ENCODE measurements around the gene KIAA2012. TPM values are rescaled to one million over a fixed set of nuclear protein-coding genes. Genes with fewer than 3 reads are reported as not detected.

The KIAA2012 gene
- total and polyA plus RNA-seq, 2 donors (not counting 1 experiment from before 2014, with no cell fraction given) = not detected

DNA sequence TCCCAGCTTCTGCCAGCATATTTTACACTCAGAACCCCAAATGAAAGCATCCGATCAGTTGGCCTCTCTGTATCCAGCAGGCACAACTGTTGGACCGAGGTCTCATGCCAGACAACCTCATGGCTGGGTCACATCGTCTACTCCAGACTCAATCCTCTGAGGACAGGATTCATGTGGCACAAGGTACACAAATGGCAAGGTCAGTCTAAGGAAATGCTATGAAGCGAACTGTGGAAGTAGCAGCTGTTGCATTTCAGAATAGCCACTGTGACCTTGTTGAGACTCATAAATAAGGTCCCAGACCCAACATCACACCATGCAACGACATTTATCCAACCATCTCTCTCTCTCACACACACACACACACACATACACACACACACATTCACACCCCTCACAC is 46.5 kb upstream of the KIAA2012 start:
- Histone ChIP-seq H3K4me2 (replicated peaks; ENCODE audit: low read depth, low read length, poor library complexity, severe bottlenecking) (no peak overlapping the region), H3K27me3 (replicated peaks in 1 of 4; ENCODE audit: control extremely low read depth in 1 of 4, control insufficient read depth in 3 of 4, insufficient read depth in 4 of 4, low read length in 3 of 4) (no peaks in the 10 kb centered on the region), H3K36me3 (replicated peaks in 1 of 2; ENCODE audit: control extremely low read depth in 1 of 2, control insufficient read depth in 1 of 2, extremely low read depth in 1 of 2, insufficient read depth in 2 of 2, low read length in 1 of 2) (no peaks in the 10 kb centered on the region), H3K4me1 (ENCODE audit: control insufficient read depth in 2 of 2, insufficient read depth in 2 of 2, low read length in 2 of 2) (no peaks in the 10 kb centered on the region), H3K27ac (ENCODE audit: low read length in 2 of 2) (no peak overlapping the region), H2AFZ (ENCODE audit: insufficient read depth, low read depth, low read length, poor library complexity, severe bottlenecking) (no peak overlapping the region), H3K9ac (ENCODE audit: low read length) (no peak overlapping the region), H3K79me2 (ENCODE audit: control insufficient read depth, insufficient read depth, low read length) (no peaks in the 10 kb centered on the region), H4K20me1 (ENCODE audit: control insufficient read depth, insufficient read depth, low read length, poor library complexity, severe bottlenecking) (no peaks in the 10 kb centered on the region), H3K9me3 (ENCODE audit: control extremely low read depth in 1 of 3, control insufficient read depth in 2 of 3, insufficient read depth in 1 of 3, low read length in 2 of 3) (no peaks in the 10 kb centered on the region), H3K4me3 (ENCODE audit: control extremely low read depth in 1 of 5, extremely low read depth in 1 of 5, insufficient read depth in 1 of 5, low read depth in 2 of 5, low read length in 4 of 5) (no peak overlapping the region)
- Mint-ChIP-seq H3K4me3 (no peak overlapping the region), H3K27ac (no peak overlapping the region), H3K9me3 (ENCODE audit: insufficient read depth) (no peaks in the 10 kb centered on the region), H3K27me3 (peaks cover 46% of the 10 kb centered on the region), H3K4me1 (no peaks in the 10 kb centered on the region)
- DNase-seq (no peak), ATAC-seq (ENCODE audit: low read depth) (no peak)
- intact Hi-C loops (cut with micrococcal nuclease) = no loop called here
- no peak for TF ChIP-seq EZH2 (IDR thresholded peaks at IDR 0.05; ENCODE audit: borderline replicate concordance, insufficient read depth, low read depth, low read length, poor library complexity, severe bottlenecking)
- TF ChIP-seq, protein P1, sequence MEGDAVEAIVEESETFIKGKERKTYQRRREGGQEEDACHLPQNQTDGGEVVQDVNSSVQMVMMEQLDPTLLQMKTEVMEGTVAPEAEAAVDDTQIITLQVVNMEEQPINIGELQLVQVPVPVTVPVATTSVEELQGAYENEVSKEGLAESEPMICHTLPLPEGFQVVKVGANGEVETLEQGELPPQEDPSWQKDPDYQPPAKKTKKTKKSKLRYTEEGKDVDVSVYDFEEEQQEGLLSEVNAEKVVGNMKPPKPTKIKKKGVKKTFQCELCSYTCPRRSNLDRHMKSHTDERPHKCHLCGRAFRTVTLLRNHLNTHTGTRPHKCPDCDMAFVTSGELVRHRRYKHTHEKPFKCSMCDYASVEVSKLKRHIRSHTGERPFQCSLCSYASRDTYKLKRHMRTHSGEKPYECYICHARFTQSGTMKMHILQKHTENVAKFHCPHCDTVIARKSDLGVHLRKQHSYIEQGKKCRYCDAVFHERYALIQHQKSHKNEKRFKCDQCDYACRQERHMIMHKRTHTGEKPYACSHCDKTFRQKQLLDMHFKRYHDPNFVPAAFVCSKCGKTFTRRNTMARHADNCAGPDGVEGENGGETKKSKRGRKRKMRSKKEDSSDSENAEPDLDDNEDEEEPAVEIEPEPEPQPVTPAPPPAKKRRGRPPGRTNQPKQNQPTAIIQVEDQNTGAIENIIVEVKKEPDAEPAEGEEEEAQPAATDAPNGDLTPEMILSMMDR (IDR thresholded peaks at IDR 0.05) = no peak
- 90% methylated on average over 5 of the region's 5 CpGs for WGBS (ENCODE audit: insufficient coverage)
- ChIA-PET CTCF (no interaction called here), POLR2A (no interaction called here)

DNA sequence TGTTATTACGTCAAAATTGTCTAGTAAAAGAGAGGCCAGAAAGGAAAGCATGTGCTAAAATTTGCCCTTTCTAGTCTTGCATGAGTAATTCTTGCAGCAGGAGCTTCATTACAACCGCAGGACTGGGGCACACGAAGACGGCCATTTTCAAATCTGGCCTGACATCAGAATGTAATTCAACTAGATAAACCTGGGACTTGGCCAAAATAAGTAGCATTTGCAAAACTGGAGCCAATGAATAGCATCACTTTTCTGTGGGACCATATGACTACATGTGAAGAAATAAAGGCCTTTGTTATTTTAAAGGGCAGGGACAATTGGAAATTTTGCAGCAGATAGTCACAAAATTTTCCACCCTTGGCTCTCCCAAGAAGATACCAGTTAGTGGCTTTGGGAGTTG is 42.4 kb upstream of the KIAA2012 start:
- no peak for ATAC-seq (ENCODE audit: low read depth)
- Histone ChIP-seq H3K79me2 (ENCODE audit: control insufficient read depth, insufficient read depth, low read length) (no peaks in the 10 kb centered on the region), H3K27me3 (replicated peaks in 1 of 4; ENCODE audit: control extremely low read depth in 1 of 4, control insufficient read depth in 3 of 4, insufficient read depth in 4 of 4, low read length in 3 of 4) (peaks cover 0 to 27% (median 13%) of the 10 kb centered on the region in 4 experiments), H3K36me3 (replicated peaks in 1 of 2; ENCODE audit: control extremely low read depth in 1 of 2, control insufficient read depth in 1 of 2, extremely low read depth in 1 of 2, insufficient read depth in 2 of 2, low read length in 1 of 2) (no peaks in the 10 kb centered on the region), H3K4me1 (ENCODE audit: control insufficient read depth in 2 of 2, insufficient read depth in 2 of 2, low read length in 2 of 2) (peaks cover 18 to 23% of the 10 kb centered on the region in 2 donors), H3K4me2 (replicated peaks; ENCODE audit: low read depth, low read length, poor library complexity, severe bottlenecking) (no peak overlapping the region), H3K9me3 (ENCODE audit: control extremely low read depth in 1 of 3, control insufficient read depth in 2 of 3, insufficient read depth in 1 of 3, low read length in 2 of 3) (peaks cover 0 to 7% (median 0%) of the 10 kb centered on the region in 3 donors), H3K4me3 (ENCODE audit: control extremely low read depth in 1 of 5, extremely low read depth in 1 of 5, insufficient read depth in 1 of 5, low read depth in 2 of 5, low read length in 4 of 5) (no peak overlapping the region), H2AFZ (ENCODE audit: insufficient read depth, low read depth, low read length, poor library complexity, severe bottlenecking) (no peak overlapping the region), H3K27ac (ENCODE audit: low read length in 2 of 2) (no peak overlapping the region), H4K20me1 (ENCODE audit: control insufficient read depth, insufficient read depth, low read length, poor library complexity, severe bottlenecking) (no peaks in the 10 kb centered on the region), H3K9ac (ENCODE audit: low read length) (no peak overlapping the region)
- H3K9me3 Mint-ChIP-seq (ENCODE audit: insufficient read depth) = no peaks in the 10 kb centered on the region
- 94% methylated on average over 4 of the region's 4 CpGs for WGBS (ENCODE audit: insufficient coverage)
- intact Hi-C loops (cut with micrococcal nuclease) = loop anchor here (5.0 to 10.0 kb wide), 6 partner anchors 204 to 1218 kb away; partner anchors contain the start of genes BMPR2, BZW1, CARF and STRADB
- peaks cover 33% of the 10 kb centered on the region for H3K27me3 Mint-ChIP-seq
- H3K4me1 Mint-ChIP-seq = peaks cover 13% of the 10 kb centered on the region
- POLR2A ChIA-PET = no interaction called here
- CTCF ChIA-PET = no interaction called here
- DNase-seq = no peak
- H3K4me3 Mint-ChIP-seq = no peak overlapping the region
- H3K27ac Mint-ChIP-seq = no peak overlapping the region
- no peak for TF ChIP-seq EZH2 (IDR thresholded peaks at IDR 0.05; ENCODE audit: borderline replicate concordance, insufficient read depth, low read depth, low read length, poor library complexity, severe bottlenecking)
- TF ChIP-seq, protein P1 (IDR thresholded peaks at IDR 0.05) = no peak

Data from B cell (primary cell).